ENCODE results near the gene LRRTM4.

- TF ChIP-seq, protein P1, sequence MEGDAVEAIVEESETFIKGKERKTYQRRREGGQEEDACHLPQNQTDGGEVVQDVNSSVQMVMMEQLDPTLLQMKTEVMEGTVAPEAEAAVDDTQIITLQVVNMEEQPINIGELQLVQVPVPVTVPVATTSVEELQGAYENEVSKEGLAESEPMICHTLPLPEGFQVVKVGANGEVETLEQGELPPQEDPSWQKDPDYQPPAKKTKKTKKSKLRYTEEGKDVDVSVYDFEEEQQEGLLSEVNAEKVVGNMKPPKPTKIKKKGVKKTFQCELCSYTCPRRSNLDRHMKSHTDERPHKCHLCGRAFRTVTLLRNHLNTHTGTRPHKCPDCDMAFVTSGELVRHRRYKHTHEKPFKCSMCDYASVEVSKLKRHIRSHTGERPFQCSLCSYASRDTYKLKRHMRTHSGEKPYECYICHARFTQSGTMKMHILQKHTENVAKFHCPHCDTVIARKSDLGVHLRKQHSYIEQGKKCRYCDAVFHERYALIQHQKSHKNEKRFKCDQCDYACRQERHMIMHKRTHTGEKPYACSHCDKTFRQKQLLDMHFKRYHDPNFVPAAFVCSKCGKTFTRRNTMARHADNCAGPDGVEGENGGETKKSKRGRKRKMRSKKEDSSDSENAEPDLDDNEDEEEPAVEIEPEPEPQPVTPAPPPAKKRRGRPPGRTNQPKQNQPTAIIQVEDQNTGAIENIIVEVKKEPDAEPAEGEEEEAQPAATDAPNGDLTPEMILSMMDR (conservative IDR thresholded peaks at IDR 0.05 in 1 of 2, IDR thresholded peaks at IDR 0.05 in 1 of 2; ENCODE audit: extremely low read depth in 1 of 2, insufficient read depth in 1 of 2, low read depth in 1 of 2, low read length in 2 of 2) = no peak
- TF ChIP-seq EZH2 (IDR thresholded peaks at IDR 0.05; ENCODE audit: borderline replicate concordance, low read length) = no peak
These were observed 377.4 kb downstream of the LRRTM4 start for GRCh38 chr2:77144772-77145171.
